Raji (cell line): ENCODE measurements around the gene NUDT16.

Source experiments
- POLR2A ChIP-seq: IDR thresholded peaks from 2 replicates; pipeline ENCODE4 v1.6.1; 2011; ENCODE audit warnings: low read depth, low read length, control low read depth; ENCODE audit not compliant: insufficient read depth

NUDT16 gene

DNA sequence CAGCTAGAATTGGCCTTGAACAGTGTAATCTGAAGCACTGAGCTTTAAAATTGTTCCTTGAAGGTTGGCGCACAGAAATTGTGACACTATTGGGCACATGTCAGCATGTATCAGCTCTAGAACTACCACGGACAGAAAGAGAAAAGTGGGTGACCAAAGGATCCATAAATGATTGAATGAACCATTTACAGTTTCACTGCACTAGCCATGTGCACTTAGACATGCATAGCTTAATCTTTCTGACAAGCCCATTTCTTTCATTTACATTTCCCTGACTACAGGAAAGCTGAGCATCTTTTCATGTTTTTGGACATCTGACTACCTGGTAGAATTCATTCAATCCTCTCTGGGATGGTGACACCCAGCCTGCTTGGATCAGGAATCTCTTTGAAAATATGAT lies 36.2 kb downstream of the NUDT16 start:
- no peak for TF ChIP-seq POLR2A

DNA sequence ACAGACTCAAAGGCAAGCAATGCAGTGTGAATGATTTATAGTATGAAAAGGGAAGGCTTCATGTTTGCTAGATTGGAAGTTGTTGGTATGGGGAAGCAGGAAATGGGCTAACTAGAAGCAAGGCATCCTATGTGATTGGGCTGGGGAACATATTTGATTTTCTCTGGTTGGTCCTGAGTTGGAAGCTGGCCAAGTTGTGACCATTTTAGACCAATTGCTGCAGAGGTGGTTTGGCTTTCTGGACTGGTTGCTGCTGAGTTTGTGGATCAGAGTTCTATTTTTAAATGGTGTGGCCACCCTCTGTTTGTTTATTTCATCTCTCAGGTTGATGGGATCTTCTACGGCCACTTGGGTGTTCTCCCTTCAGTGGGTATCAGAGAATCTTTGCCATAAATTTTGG lies 39.7 kb downstream of the NUDT16 start:
- TF ChIP-seq POLR2A = no peak

DNA sequence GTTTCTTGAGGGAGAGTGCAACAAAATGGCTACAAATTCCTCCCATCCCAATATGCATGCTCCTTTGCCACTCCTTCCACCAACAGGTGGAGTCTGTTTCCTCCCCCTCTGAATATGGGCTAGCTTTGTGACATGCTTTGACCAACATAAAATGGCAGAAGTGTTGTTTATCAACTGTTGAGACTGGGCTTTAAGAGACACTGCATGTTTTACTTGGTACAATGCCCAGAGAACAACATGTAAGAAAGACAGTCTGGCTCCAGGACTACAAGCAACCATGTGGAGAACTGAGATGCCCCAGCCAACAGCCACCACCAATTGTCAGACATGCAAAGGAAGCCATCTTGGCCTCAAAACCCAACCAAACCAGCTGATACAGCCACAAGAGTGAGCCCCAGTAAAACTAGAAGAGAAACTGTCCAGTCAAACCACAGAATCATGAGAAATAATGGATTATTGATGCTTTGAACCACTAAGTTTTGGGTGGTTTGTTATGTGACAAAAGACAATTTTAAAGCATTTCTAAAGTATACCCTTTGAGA lies 40.5 kb downstream of the NUDT16 start:
- TF ChIP-seq POLR2A = no peak

DNA sequence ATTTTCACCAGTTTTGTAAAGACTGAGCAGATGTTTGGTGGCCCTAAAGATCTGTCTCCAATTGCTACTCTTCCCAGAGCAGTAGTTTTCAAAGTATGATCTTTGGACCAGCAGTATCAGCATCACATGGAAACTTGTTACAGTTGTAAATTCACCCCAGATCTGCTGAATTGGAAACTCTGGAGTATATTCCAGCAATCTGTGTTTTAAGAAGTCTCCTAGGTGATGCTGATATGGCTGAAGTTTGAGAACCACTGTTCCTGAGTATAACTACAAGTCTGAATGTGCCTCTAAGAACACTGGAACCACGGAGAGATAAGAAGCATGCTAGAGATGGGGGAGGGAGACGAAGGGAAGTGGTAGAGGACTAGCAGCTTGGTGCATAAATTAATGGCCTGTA lies 45.7 kb downstream of the NUDT16 start:
- no peak for TF ChIP-seq POLR2A

DNA sequence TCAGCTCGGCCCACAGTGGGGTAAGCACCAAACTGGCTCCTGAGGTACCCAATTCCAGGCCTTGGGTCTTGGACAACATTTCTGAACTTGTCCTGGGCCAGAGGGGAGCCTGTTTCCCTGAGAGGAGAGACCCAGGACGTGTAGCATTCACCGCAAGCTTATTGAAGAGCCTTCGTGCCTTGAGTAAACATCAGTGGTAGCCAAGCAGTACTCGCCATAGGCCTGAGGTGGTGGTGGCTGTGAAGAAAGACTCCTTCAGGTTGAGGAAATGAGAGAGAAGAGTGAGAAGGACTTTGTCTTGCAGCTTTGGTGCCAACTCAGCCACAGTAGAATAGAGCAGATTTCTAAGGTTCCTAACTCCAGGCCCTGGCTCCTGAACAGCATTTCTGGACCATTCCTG lies 50.2 kb downstream of the NUDT16 start:
- TF ChIP-seq POLR2A = no peak

DNA sequence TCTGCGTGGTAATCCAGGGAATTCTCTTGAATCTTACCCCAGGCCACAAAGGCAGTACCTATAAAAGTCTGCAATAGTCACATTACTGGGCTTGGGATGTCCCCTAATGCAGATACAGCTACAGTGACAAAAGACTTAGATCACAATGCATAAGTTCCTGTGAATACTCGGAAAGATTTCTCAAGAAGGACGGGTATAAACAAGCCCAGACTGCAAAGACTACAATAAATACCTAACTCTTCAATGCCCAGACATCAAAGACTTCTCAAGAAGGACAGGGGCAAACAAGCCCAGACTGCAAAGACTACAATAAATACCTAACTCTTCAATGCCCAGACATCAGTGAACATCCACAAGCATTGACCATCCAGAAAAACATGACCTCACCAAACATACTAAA lies 50.9 kb downstream of the NUDT16 start:
- TF ChIP-seq POLR2A = no peak

DNA sequence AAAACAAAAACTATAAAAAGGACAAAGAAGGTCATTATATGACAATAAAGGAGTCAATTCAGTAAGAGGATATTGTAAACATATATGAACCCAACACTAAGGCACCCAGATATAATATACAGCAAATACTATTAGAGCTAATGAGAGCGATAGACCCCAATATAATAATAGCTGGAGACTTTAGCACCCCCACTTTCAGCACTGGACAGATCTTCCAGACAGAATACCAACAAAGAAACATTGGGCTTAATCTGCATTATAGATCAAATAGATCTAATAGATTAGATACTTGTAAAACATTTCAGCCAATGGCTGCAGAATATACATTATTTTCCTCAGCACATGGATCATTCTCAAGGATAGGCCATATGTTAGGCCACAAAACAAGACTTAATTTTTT lies 53.4 kb downstream of the NUDT16 start:
- no peak for TF ChIP-seq POLR2A
